Activated naive CD8-positive, alpha-beta T cell treated with anti-CD3 and anti-CD28 coated beads for 36 hours (primary cell): ENCODE results near the gene PHLPP1. TPM values are rescaled to one million over a fixed set of nuclear protein-coding genes. Genes with fewer than 3 reads are reported as not detected.

Source experiments
- DNase-seq: peaks from one replicate; pipeline ENCODE4 v3.0.0; 2021
- H3K27ac Mint-ChIP-seq: one replicate; pipeline ENCODE4 v1.8.0; 2022; ENCODE audit warnings: mild to moderate bottlenecking, moderate library complexity, mixed read lengths
- H3K27me3 Mint-ChIP-seq: one replicate; pipeline ENCODE4 v1.8.0; 2022; ENCODE audit warnings: mild to moderate bottlenecking, mixed read lengths
- H3K36me3 Mint-ChIP-seq: one replicate; pipeline ENCODE4 v1.8.0; 2021; ENCODE audit warnings: mild to moderate bottlenecking, mixed read lengths
- H3K4me1 Mint-ChIP-seq: one replicate; pipeline ENCODE4 v1.8.0; 2021; ENCODE audit warnings: mixed read lengths
- H3K4me3 Mint-ChIP-seq: one replicate; pipeline ENCODE4 v1.8.0; 2022; ENCODE audit warnings: mild to moderate bottlenecking, moderate library complexity, mixed read lengths
- H3K9me3 Mint-ChIP-seq: one replicate; pipeline ENCODE4 v1.8.0; 2022; ENCODE audit warnings: mixed read lengths
- total RNA-seq, 2 experiments: library from RNA; stranded (reverse); gene quantifications; one replicate each; pipeline ENCODE4 v1.2.3, GENCODE V29; 2021

The PHLPP1 gene
- total RNA-seq, 2 experiments from 2014 or later = 10.4 to 11.4 TPM

GRCh38 chr18:62713651-62714247, 1.6 kb upstream of the PHLPP1 start:
- Mint-ChIP-seq H3K27me3 (no peaks in the 10 kb centered on the region), H3K36me3 (no peaks in the 10 kb centered on the region), H3K4me3 (no peak overlapping the region), H3K9me3 (no peaks in the 10 kb centered on the region), H3K27ac (no peak overlapping the region), H3K4me1 (peaks cover 16% of the 10 kb centered on the region)
- no peak for DNase-seq

GRCh38 chr18:62714671-62715435, 488 bp upstream of the PHLPP1 start:
- DNase-seq = peak; percentile 89
- H3K27ac Mint-ChIP-seq = peak overlapping the region; percentile 70
- H3K9me3 Mint-ChIP-seq = no peaks in the 10 kb centered on the region
- H3K27me3 Mint-ChIP-seq = no peaks in the 10 kb centered on the region
- H3K36me3 Mint-ChIP-seq = no peaks in the 10 kb centered on the region
- H3K4me1 Mint-ChIP-seq = peaks cover 25% of the 10 kb centered on the region
- peak overlapping the region; percentile 78 for H3K4me3 Mint-ChIP-seq

GRCh38 chr18:62715759-62716615, 646 bp downstream of the PHLPP1 start:
- no peaks in the 10 kb centered on the region for H3K9me3 Mint-ChIP-seq
- H3K27me3 Mint-ChIP-seq = peaks cover 2% of the 10 kb centered on the region
- H3K27ac Mint-ChIP-seq = no peak overlapping the region
- peak overlapping the region; percentile 78 for H3K4me3 Mint-ChIP-seq
- H3K36me3 Mint-ChIP-seq = peaks cover 3% of the 10 kb centered on the region
- H3K4me1 Mint-ChIP-seq = peaks cover 34% of the 10 kb centered on the region
- peak; percentile 72 for DNase-seq

- Mint-ChIP-seq H3K9me3 (no peaks in the 10 kb centered on the region), H3K27me3 (peaks cover 5% of the 10 kb centered on the region)
Measured at GRCh38 chr18:62716619-62717168, 1.4 kb downstream of the PHLPP1 start.

GRCh38 chr18:62717169-62717924, 2.0 kb downstream of the PHLPP1 start:
- Mint-ChIP-seq H3K4me3 (peak overlapping the region; percentile 75), H3K27ac (peak overlapping the region; percentile 72), H3K27me3 (peaks cover 5% of the 10 kb centered on the region), H3K4me1 (peaks cover 36% of the 10 kb centered on the region), H3K36me3 (peaks cover 5% of the 10 kb centered on the region), H3K9me3 (no peaks in the 10 kb centered on the region)
- peak; percentile 28 for DNase-seq

More at GRCh38 chr18:62716619-62717168, 1.4 kb downstream of the PHLPP1 start:
- peak overlapping the region; percentile 72 for H3K27ac Mint-ChIP-seq
- H3K36me3 Mint-ChIP-seq = peaks cover 5% of the 10 kb centered on the region
- DNase-seq = peak; percentile 61
- H3K4me1 Mint-ChIP-seq = peaks cover 36% of the 10 kb centered on the region
- peak overlapping the region; percentile 75 for H3K4me3 Mint-ChIP-seq

GRCh38 chr18:62717925-62718800, 2.8 kb downstream of the PHLPP1 start:
- H3K27me3 Mint-ChIP-seq = peaks cover 5% of the 10 kb centered on the region
- no peak overlapping the region for H3K27ac Mint-ChIP-seq
- peaks cover 5% of the 10 kb centered on the region for H3K36me3 Mint-ChIP-seq
- DNase-seq = no peak
- peak overlapping the region; percentile 75 for H3K4me3 Mint-ChIP-seq
- peaks cover 37% of the 10 kb centered on the region for H3K4me1 Mint-ChIP-seq
- H3K9me3 Mint-ChIP-seq = no peaks in the 10 kb centered on the region

DNA sequence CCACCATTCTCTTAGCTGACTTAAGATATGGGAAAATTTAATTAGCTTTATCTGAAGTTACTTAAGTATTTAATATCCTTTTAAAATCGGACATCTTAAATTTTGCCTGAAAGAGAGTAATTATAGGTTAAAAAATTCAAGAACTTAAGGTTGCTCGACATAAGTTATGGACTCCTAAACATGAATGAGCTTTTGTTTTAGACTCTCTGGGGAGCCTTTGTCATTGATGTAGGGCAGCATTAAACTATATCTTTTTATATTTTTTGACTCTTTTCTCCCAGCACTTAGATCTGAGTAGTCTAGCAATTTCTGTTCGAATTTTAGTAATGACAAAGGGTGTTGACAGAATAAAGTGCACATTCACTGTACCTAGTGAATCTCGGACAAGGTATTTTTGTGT, 4.7 kb downstream of the PHLPP1 start:
- H3K36me3 Mint-ChIP-seq = peaks cover 7% of the 10 kb centered on the region
- no peak overlapping the region for H3K27ac Mint-ChIP-seq
- no peak for DNase-seq
- H3K9me3 Mint-ChIP-seq = no peaks in the 10 kb centered on the region
- H3K4me3 Mint-ChIP-seq = no peak overlapping the region
- peaks cover 5% of the 10 kb centered on the region for H3K27me3 Mint-ChIP-seq
- H3K4me1 Mint-ChIP-seq = peaks cover 41% of the 10 kb centered on the region

DNA sequence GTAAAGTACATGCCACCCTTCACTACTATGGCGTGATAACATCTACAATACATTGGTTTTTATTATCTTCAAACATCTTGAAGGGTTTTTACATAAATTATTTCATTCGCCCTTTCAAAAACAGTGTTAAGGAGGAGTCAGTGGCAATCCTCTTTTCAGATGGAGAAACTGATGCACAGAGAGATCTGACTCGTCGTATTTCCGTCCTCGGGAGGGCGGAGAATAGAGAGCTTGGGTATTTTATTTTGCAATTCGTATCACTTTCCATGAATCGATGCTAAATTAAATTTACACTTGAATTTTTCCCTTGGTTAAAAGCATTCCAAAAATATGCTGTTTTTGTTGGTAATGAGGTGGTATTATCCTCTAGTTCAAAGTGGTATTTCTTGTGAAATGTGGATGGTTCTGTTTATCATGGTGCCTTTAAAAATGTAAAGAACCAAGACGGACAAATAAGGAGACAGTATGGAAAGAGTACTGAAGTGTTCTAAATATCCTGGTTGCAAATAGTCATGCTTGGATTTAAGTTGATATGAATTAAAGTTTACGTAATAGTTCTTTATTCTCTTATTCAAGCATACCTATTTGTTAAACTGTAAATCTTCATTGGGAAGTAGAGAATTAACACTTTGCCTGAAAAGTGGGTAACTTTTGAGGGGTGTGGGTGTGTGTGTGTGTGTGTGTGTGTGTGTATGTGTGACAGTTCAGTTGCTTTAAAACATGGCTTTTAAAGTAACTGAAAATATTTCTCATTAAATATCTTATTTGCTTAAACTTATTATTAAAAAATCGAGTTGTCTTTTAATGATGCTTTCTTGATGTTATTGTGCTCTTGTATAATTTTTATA, 5.6 kb downstream of the PHLPP1 start:
- H3K27ac Mint-ChIP-seq = no peak overlapping the region

DNA sequence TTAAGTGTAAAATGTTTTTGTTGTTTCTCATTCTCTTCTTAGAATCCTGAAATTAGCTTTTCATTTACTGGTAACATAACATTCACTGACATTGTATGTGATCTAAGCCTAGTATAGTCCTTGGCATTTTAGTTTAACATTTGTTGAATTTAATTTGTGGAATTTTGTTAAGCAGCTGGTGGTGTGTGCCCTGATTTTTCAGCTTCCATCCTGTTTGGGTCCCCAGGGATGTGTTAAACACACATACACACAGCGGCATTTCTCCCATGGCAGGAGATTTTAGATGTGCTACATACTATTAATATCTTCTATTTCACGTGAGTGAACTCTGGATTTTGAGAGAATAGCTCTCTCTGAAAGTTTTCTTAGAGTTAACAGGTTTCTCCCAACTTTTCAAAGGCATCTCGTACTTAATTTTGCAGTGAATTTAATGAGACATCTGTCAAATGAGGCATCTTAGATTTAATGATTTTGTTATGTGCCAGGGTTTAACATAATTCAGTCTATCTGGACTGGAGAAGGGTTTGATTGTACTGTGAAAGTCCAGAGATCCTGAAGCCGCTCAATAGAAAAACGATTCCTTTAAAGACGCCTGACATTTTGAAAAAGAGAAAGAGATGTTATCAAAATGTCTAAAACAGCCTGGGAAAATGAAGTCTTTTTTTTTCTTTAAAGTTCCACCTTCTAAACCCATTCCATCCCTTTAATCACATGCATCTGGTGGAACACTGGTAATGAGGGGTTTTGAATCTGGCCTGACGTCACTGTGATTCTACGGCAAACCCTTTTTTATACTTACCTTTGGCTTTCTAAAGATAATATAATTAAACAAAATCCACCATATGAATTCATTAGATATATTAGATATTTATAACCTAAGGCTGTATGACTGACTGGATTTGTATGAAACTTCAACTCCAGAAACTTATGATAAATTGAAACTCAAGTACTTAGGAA, 6.8 kb downstream of the PHLPP1 start:
- Mint-ChIP-seq H3K27ac (no peak overlapping the region), H3K27me3 (peaks cover 5% of the 10 kb centered on the region), H3K36me3 (peaks cover 7% of the 10 kb centered on the region), H3K4me1 (peaks cover 41% of the 10 kb centered on the region), H3K4me3 (no peak overlapping the region), H3K9me3 (no peaks in the 10 kb centered on the region)
- no peak for DNase-seq

More for the DNA sequence above, 5.6 kb downstream of the PHLPP1 start:
- Mint-ChIP-seq H3K4me1 (peaks cover 41% of the 10 kb centered on the region), H3K36me3 (peaks cover 7% of the 10 kb centered on the region), H3K4me3 (no peak overlapping the region), H3K9me3 (no peaks in the 10 kb centered on the region), H3K27me3 (peaks cover 5% of the 10 kb centered on the region)
- DNase-seq = no peak

DNA sequence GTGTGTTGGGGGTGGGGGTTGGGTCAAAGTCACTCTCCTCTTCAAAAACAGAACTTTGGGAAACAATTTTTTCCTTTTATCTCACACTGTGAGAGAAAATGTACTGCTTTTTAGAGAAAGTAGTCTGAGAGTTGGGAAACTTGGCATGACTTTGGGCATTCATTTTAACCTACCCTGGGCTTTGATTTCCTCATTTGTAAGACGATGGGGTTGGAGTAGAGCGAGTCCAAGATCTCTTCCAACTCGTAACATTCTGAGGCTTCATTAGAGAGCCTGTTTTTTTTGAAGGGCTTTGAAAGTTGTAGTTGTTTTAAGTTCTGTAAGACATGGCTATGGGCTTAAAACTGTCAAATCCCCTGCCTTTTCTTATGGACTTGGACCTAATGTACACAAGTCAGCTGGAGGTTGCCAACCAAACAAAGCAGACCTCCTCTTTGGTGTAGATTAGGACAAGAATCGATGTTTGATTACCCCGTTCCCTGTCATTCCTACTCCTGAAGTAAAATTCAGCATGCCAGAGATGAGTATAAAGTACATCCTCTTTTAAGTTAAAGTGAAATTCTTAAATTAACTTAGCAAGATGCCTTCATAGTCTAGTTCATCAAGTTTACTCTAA, 8.4 kb downstream of the PHLPP1 start:
- no peak for DNase-seq
- H3K9me3 Mint-ChIP-seq = no peaks in the 10 kb centered on the region
- peaks cover 31% of the 10 kb centered on the region for H3K4me1 Mint-ChIP-seq
- H3K36me3 Mint-ChIP-seq = peaks cover 7% of the 10 kb centered on the region
- H3K27ac Mint-ChIP-seq = no peak overlapping the region
- peaks cover 5% of the 10 kb centered on the region for H3K27me3 Mint-ChIP-seq
- no peak overlapping the region for H3K4me3 Mint-ChIP-seq

DNA sequence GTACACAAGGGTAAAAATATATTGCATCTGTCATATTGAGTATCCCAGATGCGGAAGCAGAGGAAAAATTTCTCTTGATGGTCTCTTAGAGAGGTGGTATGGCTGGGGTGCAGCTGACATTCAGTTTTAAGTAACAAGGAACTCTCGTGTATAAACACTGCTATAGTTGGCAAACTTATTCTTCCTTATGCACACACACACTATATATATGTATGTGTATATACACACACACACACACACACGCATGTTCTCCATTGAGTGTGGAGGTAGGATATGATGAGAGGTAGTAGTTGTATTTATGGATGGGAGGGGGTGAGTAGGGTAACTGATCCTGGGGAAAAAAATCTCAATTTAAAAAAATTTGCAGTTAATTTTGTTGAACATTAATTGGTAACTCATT, 10.6 kb downstream of the PHLPP1 start:
- Mint-ChIP-seq H3K4me1 (peaks cover 13% of the 10 kb centered on the region), H3K27me3 (peaks cover 4% of the 10 kb centered on the region), H3K27ac (no peak overlapping the region), H3K36me3 (peaks cover 9% of the 10 kb centered on the region), H3K4me3 (no peak overlapping the region), H3K9me3 (no peaks in the 10 kb centered on the region)
- no peak for DNase-seq

- peaks cover 17% of the 10 kb centered on the region for H3K36me3 Mint-ChIP-seq
- no peak overlapping the region for H3K27ac Mint-ChIP-seq
- peaks cover 6% of the 10 kb centered on the region for H3K9me3 Mint-ChIP-seq
Measured at GRCh38 chr18:62728254-62728653, 12.9 kb downstream of the PHLPP1 start.

More at GRCh38 chr18:62728254-62728653, 12.9 kb downstream of the PHLPP1 start:
- Mint-ChIP-seq H3K4me1 (peaks cover 9% of the 10 kb centered on the region), H3K4me3 (no peak overlapping the region), H3K27me3 (no peaks in the 10 kb centered on the region)
- no peak for DNase-seq
